ENCODE measurements around the gene HORMAD2.

GRCh38 chr22:30178181-30179126 is 98.2 kb downstream of the HORMAD2 start:
- no peak for TF ChIP-seq ELF4 (IDR thresholded peaks at IDR 0.05)
- no peak for TF ChIP-seq SP1 (IDR thresholded peaks at IDR 0.05)
- no peak for TF ChIP-seq BHLHE40 (IDR thresholded peaks at IDR 0.05; ENCODE audit: borderline replicate concordance)
- TF ChIP-seq FOXA1 (IDR thresholded peaks at IDR 0.05), result no peak
- no peak for TF ChIP-seq TARDBP (IDR thresholded peaks at IDR 0.05)
- no peak for TF ChIP-seq HDGF (IDR thresholded peaks at IDR 0.05; ENCODE audit: borderline replicate concordance)
- TF ChIP-seq LEF1 (IDR thresholded peaks at IDR 0.05; ENCODE audit: borderline replicate concordance), result no peak
- TF ChIP-seq, protein P1, sequence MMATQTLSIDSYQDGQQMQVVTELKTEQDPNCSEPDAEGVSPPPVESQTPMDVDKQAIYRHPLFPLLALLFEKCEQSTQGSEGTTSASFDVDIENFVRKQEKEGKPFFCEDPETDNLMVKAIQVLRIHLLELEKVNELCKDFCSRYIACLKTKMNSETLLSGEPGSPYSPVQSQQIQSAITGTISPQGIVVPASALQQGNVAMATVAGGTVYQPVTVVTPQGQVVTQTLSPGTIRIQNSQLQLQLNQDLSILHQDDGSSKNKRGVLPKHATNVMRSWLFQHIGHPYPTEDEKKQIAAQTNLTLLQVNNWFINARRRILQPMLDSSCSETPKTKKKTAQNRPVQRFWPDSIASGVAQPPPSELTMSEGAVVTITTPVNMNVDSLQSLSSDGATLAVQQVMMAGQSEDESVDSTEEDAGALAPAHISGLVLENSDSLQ (IDR thresholded peaks at IDR 0.05), result no peak
- TF ChIP-seq ZNF384 (IDR thresholded peaks at IDR 0.05), result no peak
- TF ChIP-seq ARNT (IDR thresholded peaks at IDR 0.05), result no peak
